HepG2 (cell line): ENCODE results near the gene VGF. TPM values are rescaled to one million over a fixed set of nuclear protein-coding genes. Genes with fewer than 3 reads are reported as not detected.

Source experiments
- BRD4 ChIP-seq: sonication (generic); formaldehyde crosslinking; IDR thresholded peaks from 2 replicates; pipeline ENCODE4 v1.4.0; 2020; ENCODE audit warnings: missing genetic modification reagents
- CCDC6 ChIP-seq: sonication (generic); formaldehyde crosslinking; IDR thresholded peaks from 2 replicates; pipeline ENCODE4 v1.8.1; 2022; ENCODE audit warnings: mild to moderate bottlenecking, missing genetic modification reagents, moderate library complexity
- DMAP1 ChIP-seq: IDR thresholded peaks from 2 replicates; pipeline ENCODE4 v1.6.1; 2016
- FOSL2 ChIP-seq: sonication (generic); formaldehyde crosslinking; IDR thresholded peaks from 2 replicates; pipeline ENCODE4 v1.4.0; 2020; ENCODE audit warnings: missing genetic modification reagents
- GFI1 ChIP-seq: sonication (generic); formaldehyde crosslinking; IDR thresholded peaks from 2 replicates; pipeline ENCODE4 v1.5.0; 2020; ENCODE audit warnings: missing genetic modification reagents, mild to moderate bottlenecking, borderline replicate concordance
- GZF1 ChIP-seq: sonication (generic); formaldehyde crosslinking; IDR thresholded peaks from 2 replicates; pipeline ENCODE4 v1.5.1; 2020; ENCODE audit warnings: mild to moderate bottlenecking, missing genetic modification reagents
- MTA1 ChIP-seq: sonication (generic); formaldehyde crosslinking; IDR thresholded peaks from 2 replicates; pipeline ENCODE4 v1.4.0; 2020; ENCODE audit warnings: missing genetic modification reagents, mild to moderate bottlenecking, borderline replicate concordance
- MYC ChIP-seq: sonication (generic); formaldehyde crosslinking; IDR thresholded peaks from 2 replicates; pipeline ENCODE4 v1.9.0; 2021; ENCODE audit warnings: missing genetic modification reagents, borderline replicate concordance
- SMARCE1 ChIP-seq: fragments of 450-650 bp; IDR thresholded peaks from 2 replicates; pipeline ENCODE4 v1.6.1; 2017; ENCODE audit warnings: borderline replicate concordance
- ZFP41 ChIP-seq: sonication (generic); formaldehyde crosslinking; IDR thresholded peaks from 2 replicates; pipeline ENCODE4 v1.4.0; 2020; ENCODE audit warnings: mild to moderate bottlenecking, missing genetic modification reagents, borderline replicate concordance
- ZNF317 ChIP-seq: sonication (generic); formaldehyde crosslinking; IDR thresholded peaks from 2 replicates; pipeline ENCODE4 v1.5.0; 2020; ENCODE audit warnings: mild to moderate bottlenecking, missing genetic modification reagents
- ZNF33A ChIP-seq: sonication (generic); formaldehyde crosslinking; IDR thresholded peaks from 2 replicates; pipeline ENCODE4 v1.5.1; 2020; ENCODE audit warnings: missing genetic modification reagents, mild to moderate bottlenecking, moderate library complexity, borderline replicate concordance
- ZNF468 ChIP-seq: sonication (generic); formaldehyde crosslinking; IDR thresholded peaks from 2 replicates; pipeline ENCODE4 v1.8.0; 2022; ENCODE audit warnings: mild to moderate bottlenecking, moderate library complexity, missing genetic modification reagents
- ZNF747 ChIP-seq: sonication (generic); formaldehyde crosslinking; IDR thresholded peaks from 2 replicates; pipeline ENCODE4 v1.8.1; 2023; ENCODE audit warnings: missing genetic modification reagents, mild to moderate bottlenecking, borderline replicate concordance
- ZNF780A ChIP-seq: sonication (generic); formaldehyde crosslinking; IDR thresholded peaks from 2 replicates; pipeline ENCODE4 v1.8.0; 2022; ENCODE audit warnings: mild to moderate bottlenecking, missing genetic modification reagents, moderate library complexity
- ZNF83 ChIP-seq: sonication (generic); formaldehyde crosslinking; IDR thresholded peaks from 2 replicates; pipeline ENCODE4 v1.4.0; 2020; ENCODE audit warnings: missing genetic modification reagents, mild to moderate bottlenecking, borderline replicate concordance
- polyA plus RNA-seq, 8 experiments: library from polyadenylated mRNA; depleted of rRNA in 3 of 8; stranded (reverse) in 7 of 8; unstranded in 1 of 8; fragments of >200 nt; fragmentation: Illumina TruSeq in 4 of 8; extraction: Trizol in 4 of 8; gene quantifications; 2 replicates each; pipeline versions ENCODE4 v1.2.1 to v1.2.3, GENCODE V29; 2011 to 2016; ENCODE audit warnings: low read depth in 4 of 8, missing spikeins in 1 of 8, mixed read lengths in 1 of 8; ENCODE audit not compliant: insufficient read depth in 1 of 8
- total RNA-seq, 5 experiments: library from RNA; depleted of rRNA; stranded (reverse); fragments of >200 nt; fragmentation: Illumina TruSeq; extraction: Trizol; gene quantifications; 2 replicates each; pipeline ENCODE4 v1.2.3, GENCODE V29; 2016; ENCODE audit warnings: low read depth in 1 of 5
- TF ChIP-seq, protein P1 (sequence below): sonication (generic); formaldehyde crosslinking; IDR thresholded peaks from 2 replicates; pipeline ENCODE4 v1.9.0; 2021; ENCODE audit warnings: missing genetic modification reagents, borderline replicate concordance
- TF ChIP-seq, protein P2 (sequence below): conservative IDR thresholded peaks from 2 replicates; pipeline ENCODE4 v1.6.1; 2018; ENCODE audit warnings: missing genetic modification reagents
- TF ChIP-seq, protein P3 (sequence below): sonication (generic); formaldehyde crosslinking; IDR thresholded peaks from 2 replicates; pipeline ENCODE4 v1.8.1; 2022; ENCODE audit warnings: low read depth, mild to moderate bottlenecking, missing genetic modification reagents
- TF ChIP-seq, protein P4 (sequence below): sonication (generic); formaldehyde crosslinking; IDR thresholded peaks from 2 replicates; pipeline ENCODE4 v1.4.0; 2020; ENCODE audit warnings: mild to moderate bottlenecking, missing genetic modification reagents

The VGF gene
- total and polyA plus RNA-seq, 2 of the 13 experiments (the other 11 are each of a cell fraction or from before 2014, with no cell fraction given) = 0.12 to 0.46 TPM

DNA sequence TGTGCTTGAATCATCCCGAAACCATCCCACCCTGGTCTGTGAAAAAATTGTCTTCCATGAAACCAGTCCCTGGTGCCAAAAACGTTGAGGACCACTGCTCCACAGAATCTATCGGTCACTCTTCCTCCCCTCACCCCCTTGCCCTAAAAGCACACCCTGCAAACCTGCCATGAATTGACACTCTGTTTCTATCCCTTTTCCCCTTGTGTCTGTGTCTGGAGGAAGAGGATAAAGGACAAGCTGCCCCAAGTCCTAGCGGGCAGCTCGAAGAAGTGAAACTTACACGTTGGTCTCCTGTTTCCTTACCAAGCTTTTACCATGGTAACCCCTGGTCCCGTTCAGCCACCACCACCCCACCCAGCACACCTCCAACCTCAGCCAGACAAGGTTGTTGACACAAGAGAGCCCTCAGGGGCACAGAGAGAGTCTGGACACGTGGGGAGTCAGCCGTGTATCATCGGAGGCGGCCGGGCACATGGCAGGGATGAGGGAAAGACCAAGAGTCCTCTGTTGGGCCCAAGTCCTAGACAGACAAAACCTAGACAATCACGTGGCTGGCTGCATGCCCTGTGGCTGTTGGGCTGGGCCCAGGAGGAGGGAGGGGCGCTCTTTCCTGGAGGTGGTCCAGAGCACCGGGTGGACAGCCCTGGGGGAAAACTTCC lies 39.2 kb downstream of the VGF start (continued):
- TF ChIP-seq GZF1 (CRISPR knock-in tag) = no peak
- peak; percentile 92; the same call in 1 of the 2 replicates for TF ChIP-seq GFI1 (CRISPR knock-in tag)
- peak; percentile 96 for TF ChIP-seq MYC (CRISPR knock-in tag)
- no peak for TF ChIP-seq BRD4
- TF ChIP-seq FOSL2 (CRISPR knock-in tag) = peak; percentile 69
- TF ChIP-seq MTA1 (CRISPR knock-in tag) = no peak; the same call in 1 of the 2 replicates
- TF ChIP-seq ZNF747 (CRISPR knock-in tag) = 0 out of 2 replicates have a peak, but pooled peaks have one; percentile 31
- peak; percentile 73; the same call in 1 of the 2 replicates for TF ChIP-seq CCDC6 (CRISPR knock-in tag)
- TF ChIP-seq, protein P1, sequence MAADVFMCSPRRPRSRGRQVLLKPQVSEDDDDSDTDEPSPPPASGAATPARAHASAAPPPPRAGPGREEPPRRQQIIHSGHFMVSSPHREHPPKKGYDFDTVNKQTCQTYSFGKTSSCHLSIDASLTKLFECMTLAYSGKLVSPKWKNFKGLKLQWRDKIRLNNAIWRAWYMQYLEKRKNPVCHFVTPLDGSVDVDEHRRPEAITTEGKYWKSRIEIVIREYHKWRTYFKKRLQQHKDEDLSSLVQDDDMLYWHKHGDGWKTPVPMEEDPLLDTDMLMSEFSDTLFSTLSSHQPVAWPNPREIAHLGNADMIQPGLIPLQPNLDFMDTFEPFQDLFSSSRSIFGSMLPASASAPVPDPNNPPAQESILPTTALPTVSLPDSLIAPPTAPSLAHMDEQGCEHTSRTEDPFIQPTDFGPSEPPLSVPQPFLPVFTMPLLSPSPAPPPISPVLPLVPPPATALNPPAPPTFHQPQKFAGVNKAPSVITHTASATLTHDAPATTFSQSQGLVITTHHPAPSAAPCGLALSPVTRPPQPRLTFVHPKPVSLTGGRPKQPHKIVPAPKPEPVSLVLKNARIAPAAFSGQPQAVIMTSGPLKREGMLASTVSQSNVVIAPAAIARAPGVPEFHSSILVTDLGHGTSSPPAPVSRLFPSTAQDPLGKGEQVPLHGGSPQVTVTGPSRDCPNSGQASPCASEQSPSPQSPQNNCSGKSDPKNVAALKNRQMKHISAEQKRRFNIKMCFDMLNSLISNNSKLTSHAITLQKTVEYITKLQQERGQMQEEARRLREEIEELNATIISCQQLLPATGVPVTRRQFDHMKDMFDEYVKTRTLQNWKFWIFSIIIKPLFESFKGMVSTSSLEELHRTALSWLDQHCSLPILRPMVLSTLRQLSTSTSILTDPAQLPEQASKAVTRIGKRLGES (CRISPR knock-in tag) = peak; percentile 87; the same call in 1 of the 2 replicates
- peak; percentile 87; the same call in 1 of the 2 replicates for TF ChIP-seq ZNF33A (CRISPR knock-in tag)
- TF ChIP-seq ZFP41 (CRISPR knock-in tag) = no peak
- no peak for TF ChIP-seq SMARCE1
- TF ChIP-seq, protein P2, sequence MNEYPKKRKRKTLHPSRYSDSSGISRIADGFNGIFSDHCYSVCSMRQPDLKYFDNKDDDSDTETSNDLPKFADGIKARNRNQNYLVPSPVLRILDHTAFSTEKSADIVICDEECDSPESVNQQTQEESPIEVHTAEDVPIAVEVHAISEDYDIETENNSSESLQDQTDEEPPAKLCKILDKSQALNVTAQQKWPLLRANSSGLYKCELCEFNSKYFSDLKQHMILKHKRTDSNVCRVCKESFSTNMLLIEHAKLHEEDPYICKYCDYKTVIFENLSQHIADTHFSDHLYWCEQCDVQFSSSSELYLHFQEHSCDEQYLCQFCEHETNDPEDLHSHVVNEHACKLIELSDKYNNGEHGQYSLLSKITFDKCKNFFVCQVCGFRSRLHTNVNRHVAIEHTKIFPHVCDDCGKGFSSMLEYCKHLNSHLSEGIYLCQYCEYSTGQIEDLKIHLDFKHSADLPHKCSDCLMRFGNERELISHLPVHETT (CRISPR knock-in tag) = no peak; the same call in 1 of the 2 replicates
- TF ChIP-seq ZNF317 (CRISPR knock-in tag) = 0 out of 2 replicates have a peak, but pooled peaks have one; percentile 25
- TF ChIP-seq, protein P3, sequence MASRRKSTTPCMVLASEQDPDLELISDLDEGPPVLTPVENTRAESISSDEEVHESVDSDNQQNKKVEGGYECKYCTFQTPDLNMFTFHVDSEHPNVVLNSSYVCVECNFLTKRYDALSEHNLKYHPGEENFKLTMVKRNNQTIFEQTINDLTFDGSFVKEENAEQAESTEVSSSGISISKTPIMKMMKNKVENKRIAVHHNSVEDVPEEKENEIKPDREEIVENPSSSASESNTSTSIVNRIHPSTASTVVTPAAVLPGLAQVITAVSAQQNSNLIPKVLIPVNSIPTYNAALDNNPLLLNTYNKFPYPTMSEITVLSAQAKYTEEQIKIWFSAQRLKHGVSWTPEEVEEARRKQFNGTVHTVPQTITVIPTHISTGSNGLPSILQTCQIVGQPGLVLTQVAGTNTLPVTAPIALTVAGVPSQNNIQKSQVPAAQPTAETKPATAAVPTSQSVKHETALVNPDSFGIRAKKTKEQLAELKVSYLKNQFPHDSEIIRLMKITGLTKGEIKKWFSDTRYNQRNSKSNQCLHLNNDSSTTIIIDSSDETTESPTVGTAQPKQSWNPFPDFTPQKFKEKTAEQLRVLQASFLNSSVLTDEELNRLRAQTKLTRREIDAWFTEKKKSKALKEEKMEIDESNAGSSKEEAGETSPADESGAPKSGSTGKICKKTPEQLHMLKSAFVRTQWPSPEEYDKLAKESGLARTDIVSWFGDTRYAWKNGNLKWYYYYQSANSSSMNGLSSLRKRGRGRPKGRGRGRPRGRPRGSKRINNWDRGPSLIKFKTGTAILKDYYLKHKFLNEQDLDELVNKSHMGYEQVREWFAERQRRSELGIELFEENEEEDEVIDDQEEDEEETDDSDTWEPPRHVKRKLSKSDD (CRISPR knock-in tag) = peak; percentile 40; the same call in 1 of the 2 replicates
- peak; percentile 91 for TF ChIP-seq DMAP1 (CRISPR knock-in tag)
- peak; percentile 83; the same call in 1 of the 2 replicates for TF ChIP-seq ZNF468 (CRISPR knock-in tag)
- TF ChIP-seq ZNF780A (CRISPR knock-in tag) = no peak
- TF ChIP-seq ZNF83 (CRISPR knock-in tag) = no peak
- TF ChIP-seq, protein P4, sequence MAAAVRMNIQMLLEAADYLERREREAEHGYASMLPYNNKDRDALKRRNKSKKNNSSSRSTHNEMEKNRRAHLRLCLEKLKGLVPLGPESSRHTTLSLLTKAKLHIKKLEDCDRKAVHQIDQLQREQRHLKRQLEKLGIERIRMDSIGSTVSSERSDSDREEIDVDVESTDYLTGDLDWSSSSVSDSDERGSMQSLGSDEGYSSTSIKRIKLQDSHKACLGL = 0 out of 2 replicates have a peak, but pooled peaks have one; percentile 46
